H54 (cell line): ENCODE results near the gene POLDIP3.
A peak's percentile ranks its signal among the peaks of the same experiment; 100 is the strongest.
"Not testable (repeated sequence)": the region's sequence is repeated elsewhere in the genome, so short reads cannot be mapped to it uniquely, and the experiment has no call there.

Source experiments
- DNase-seq: peaks from one replicate; pipeline ENCODE4 v3.0.0; 2011; ENCODE audit warnings: low spot score, mixed read lengths; ENCODE audit not compliant: insufficient read length
- FAIRE-seq: peaks from 3 replicates; lab custom pipeline; 2011; peaks lifted over from hg19 to GRCh38; lab: Jason Lieb, UNC
- POLR2A ChIP-seq: IDR thresholded peaks from 2 replicates; pipeline ENCODE4 v1.6.1; 2011; ENCODE audit warnings: low read depth, mild to moderate bottlenecking, low read length

Gene POLDIP3

GRCh38 chr22:42601879-42602465, 12.7 kb downstream of the POLDIP3 start:
- FAIRE-seq, result no peak
- no peak for DNase-seq

GRCh38 chr22:42596863-42597530, 17.7 kb downstream of the POLDIP3 start:
- no peak for DNase-seq
- no peak for TF ChIP-seq POLR2A
- no peak for FAIRE-seq

More at GRCh38 chr22:42601879-42602465, 12.7 kb downstream of the POLDIP3 start:
- no peak for TF ChIP-seq POLR2A

GRCh38 chr22:42596336-42596735, 18.3 kb downstream of the POLDIP3 start:
- no peak for TF ChIP-seq POLR2A
- no peak for DNase-seq
- FAIRE-seq, result no peak

- TF ChIP-seq POLR2A, result no peak
- DNase-seq, result no peak
- no peak for FAIRE-seq
Measured at GRCh38 chr22:42595434-42595833, 19.2 kb downstream of the POLDIP3 start.

GRCh38 chr22:42591987-42592386, 22.7 kb downstream of the POLDIP3 start:
- no peak for TF ChIP-seq POLR2A
- no peak for FAIRE-seq
- DNase-seq, result no peak

- no peak for TF ChIP-seq POLR2A
- FAIRE-seq (no peak), DNase-seq (no peak)
Measured at GRCh38 chr22:42587588-42588175, 27.0 kb downstream of the POLDIP3 start.

- FAIRE-seq (no peak), DNase-seq (no peak)
- no peak for TF ChIP-seq POLR2A
Measured at GRCh38 chr22:42586381-42586780, 28.3 kb downstream of the POLDIP3 start.

- FAIRE-seq (no peak), DNase-seq (no peak)
- no peak for TF ChIP-seq POLR2A
Measured at GRCh38 chr22:42585096-42585495, 29.6 kb downstream of the POLDIP3 start.

GRCh38 chr22:42584364-42584940, 30.2 kb downstream of the POLDIP3 start:
- FAIRE-seq, result no peak
- no peak for TF ChIP-seq POLR2A
- DNase-seq, result no peak

- TF ChIP-seq POLR2A, result no peak
- FAIRE-seq (no peak), DNase-seq (no peak)
Measured at GRCh38 chr22:42582987-42583386, 31.7 kb downstream of the POLDIP3 start.

- peak; percentile 64 for TF ChIP-seq POLR2A
- DNase-seq (peak; percentile 37), FAIRE-seq (no peak)
Measured at GRCh38 chr22:42581762-42582716, 32.6 kb downstream of the POLDIP3 start.

GRCh38 chr22:42581194-42581761, 33.4 kb downstream of the POLDIP3 start:
- peak; percentile 15 for FAIRE-seq
- DNase-seq, result not testable (repeated sequence)

- DNase-seq, FAIRE-seq: not testable (repeated sequence)
Measured at GRCh38 chr22:42580040-42580439, 34.6 kb downstream of the POLDIP3 start.
